HG03159 (cell line): Measurements from ENCODE around the gene KRTAP1-3.
"Not testable (repeated sequence)": the region's sequence is repeated elsewhere in the genome, so short reads cannot be mapped to it uniquely, and the experiment has no call there.

ENCODE experiments used
- ATAC-seq: cut with Tn5 transposase; IDR thresholded peaks from one replicate; pipeline ENCODE4 v1.9.1; 2021; ENCODE audit warnings: mild to moderate bottlenecking, moderate library complexity; ENCODE audit not compliant: unreplicated experiment

Gene KRTAP1-3

GRCh38 chr17:41034346-41034935 is at the start of gene KRTAP1-3:
KRTAP1-3 (minus strand) TSS chr17:41034874; CDS start chr17:41034821, 53 bp downstream.
- not testable (repeated sequence) for ATAC-seq

- not testable (repeated sequence) for ATAC-seq
These were observed 49.6 kb upstream of the KRTAP1-3 start, which contains the start of gene KRTAP4-7 for GRCh38 chr17:41084100-41084856. KRTAP4-7 (plus strand) TSS chr17:41084150; CDS start chr17:41084207, 57 bp downstream.

- not testable (repeated sequence) for ATAC-seq
These were observed 48.8 kb upstream of the KRTAP1-3 start for GRCh38 chr17:41083427-41083826.

- ATAC-seq: no peak
These were observed 48.0 kb upstream of the KRTAP1-3 start for GRCh38 chr17:41082626-41083025.

GRCh38 chr17:41076788-41077187 is 42.1 kb upstream of the KRTAP1-3 start:
- no peak for ATAC-seq

GRCh38 chr17:41073676-41074075 is 39.0 kb upstream of the KRTAP1-3 start:
- no peak for ATAC-seq

- ATAC-seq: no peak
These were observed 37.1 kb upstream of the KRTAP1-3 start for GRCh38 chr17:41071606-41072360.

- no peak for ATAC-seq
These were observed 34.4 kb upstream of the KRTAP1-3 start for GRCh38 chr17:41069031-41069430.

- ATAC-seq: no peak
These were observed 32.6 kb upstream of the KRTAP1-3 start for GRCh38 chr17:41067281-41067680.

GRCh38 chr17:41065829-41066624 is 31.4 kb upstream of the KRTAP1-3 start, which contains the start of gene KRTAP2-4:
KRTAP2-4 (minus strand) TSS chr17:41065879; CDS start chr17:41065845, 34 bp downstream.
- ATAC-seq: no peak

- ATAC-seq: not testable (repeated sequence)
These were observed 30.5 kb upstream of the KRTAP1-3 start for GRCh38 chr17:41065016-41065689.

GRCh38 chr17:41064301-41064700 is 29.6 kb upstream of the KRTAP1-3 start:
- ATAC-seq: no peak

GRCh38 chr17:41063449-41063848 is 28.8 kb upstream of the KRTAP1-3 start:
- no peak for ATAC-seq

- no peak for ATAC-seq
These were observed 27.3 kb upstream of the KRTAP1-3 start for GRCh38 chr17:41061964-41062363.

GRCh38 chr17:41060052-41060604 is 25.5 kb upstream of the KRTAP1-3 start, which contains the start of gene KRTAP2-3:
KRTAP2-3 (minus strand) TSS chr17:41060114; CDS start chr17:41060050, 64 bp downstream.
- ATAC-seq: no peak

GRCh38 chr17:41059276-41060051 is 24.8 kb upstream of the KRTAP1-3 start:
- not testable (repeated sequence) for ATAC-seq

GRCh38 chr17:41058741-41059140 is 24.1 kb upstream of the KRTAP1-3 start:
- ATAC-seq: no peak

GRCh38 chr17:41057547-41057946 is 22.9 kb upstream of the KRTAP1-3 start:
- ATAC-seq: no peak

- not testable (repeated sequence) for ATAC-seq
These were observed 20.5 kb upstream of the KRTAP1-3 start, which contains the start of gene KRTAP2-2 for GRCh38 chr17:41055130-41055529. KRTAP2-2 (minus strand) TSS chr17:41055230; CDS start chr17:41055211, 19 bp downstream.
